GM21786 (cell line): ENCODE measurements around the gene ZNF860.
"Not testable (repeated sequence)": the region's sequence is repeated elsewhere in the genome, so short reads cannot be mapped to it uniquely, and the experiment has no call there.

ENCODE experiments used
- ATAC-seq: cut with Tn5 transposase; IDR thresholded peaks from one replicate; pipeline ENCODE4 v1.9.1; 2021; ENCODE audit not compliant: unreplicated experiment

Gene ZNF860

DNA sequence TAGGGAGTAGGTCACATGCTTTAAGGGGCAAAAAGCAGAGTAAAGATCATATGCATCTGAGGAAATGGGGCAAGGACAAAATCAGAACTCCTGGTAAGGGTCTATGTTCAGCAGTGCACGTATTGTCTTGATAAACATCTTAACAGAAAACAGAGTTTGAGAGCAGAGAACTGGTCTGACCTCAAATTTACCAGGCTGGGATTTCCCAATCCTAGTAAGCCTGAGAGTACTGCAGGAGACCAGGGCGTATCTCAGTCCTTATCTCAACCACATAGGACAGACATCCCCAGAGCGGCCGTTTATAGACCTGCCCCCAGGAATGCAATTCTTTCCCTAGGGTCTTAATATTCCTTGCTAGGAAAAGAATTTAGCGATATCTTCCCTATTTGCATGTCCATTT lies 13.5 kb downstream of the ZNF860 start:
- not testable (repeated sequence) for ATAC-seq

DNA sequence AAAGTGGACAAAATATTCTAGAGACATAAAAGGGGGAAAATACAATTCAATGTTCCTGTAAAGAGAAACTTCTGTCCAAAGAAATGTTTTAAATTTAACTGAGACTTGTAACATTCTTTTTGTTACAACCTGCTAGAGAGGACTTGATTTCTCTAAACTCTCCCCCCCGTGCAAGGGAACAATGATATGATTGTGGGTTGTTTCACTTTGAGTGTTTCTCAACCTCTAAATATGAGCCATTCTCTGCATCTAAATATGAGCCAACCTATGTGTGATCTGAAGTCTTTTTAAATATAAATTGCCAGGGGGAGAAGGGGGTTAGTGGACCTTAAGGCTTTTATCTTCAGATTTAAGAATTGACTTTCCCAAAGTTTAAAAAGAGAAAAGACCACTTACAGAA lies 14.6 kb downstream of the ZNF860 start:
- ATAC-seq = no peak

DNA sequence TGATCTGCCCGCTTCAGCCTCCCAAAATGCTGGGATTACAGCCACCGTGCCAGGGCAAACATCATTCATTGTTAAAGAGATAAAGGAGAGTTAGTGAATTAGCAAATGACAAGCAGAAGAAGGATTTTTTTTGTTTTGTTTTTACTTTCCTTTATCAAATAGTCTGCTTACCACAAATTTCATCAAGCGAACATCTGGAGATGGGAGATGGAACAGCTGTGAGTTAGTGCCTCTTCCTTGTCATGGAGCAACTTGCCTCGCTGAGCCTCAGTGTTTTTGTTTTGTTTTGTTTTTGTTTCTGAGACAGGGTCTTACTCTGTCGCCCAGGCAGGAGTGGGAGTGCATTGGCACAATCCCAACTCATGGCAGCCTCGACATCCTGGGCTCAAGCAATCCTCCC lies 15.9 kb downstream of the ZNF860 start:
- ATAC-seq = no peak

DNA sequence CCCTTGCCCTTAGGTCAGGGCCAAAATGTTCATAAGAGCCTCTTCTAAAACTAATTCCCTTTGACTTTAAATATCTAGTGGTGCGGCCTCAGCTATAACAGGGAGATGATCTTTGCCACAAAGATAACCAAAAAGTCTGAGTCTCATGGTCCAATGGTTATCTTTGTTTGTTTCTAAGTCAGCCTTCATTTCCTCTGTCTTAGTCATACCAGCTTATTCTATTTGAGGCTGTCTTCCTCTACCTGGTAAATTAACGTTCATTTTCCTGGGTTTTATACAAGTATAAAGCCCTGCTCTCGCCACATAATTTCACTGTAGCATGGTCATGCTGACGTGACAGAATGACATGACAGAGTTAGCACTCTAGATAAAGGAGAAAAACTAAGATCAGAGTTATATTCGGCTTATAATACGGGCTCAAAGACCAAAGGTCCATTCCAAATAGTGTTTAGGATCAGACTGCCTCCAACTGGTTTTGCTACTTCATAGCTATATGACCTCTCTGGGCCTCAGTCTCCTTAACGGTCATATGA lies 18.4 kb downstream of the ZNF860 start:
- no peak for ATAC-seq

DNA sequence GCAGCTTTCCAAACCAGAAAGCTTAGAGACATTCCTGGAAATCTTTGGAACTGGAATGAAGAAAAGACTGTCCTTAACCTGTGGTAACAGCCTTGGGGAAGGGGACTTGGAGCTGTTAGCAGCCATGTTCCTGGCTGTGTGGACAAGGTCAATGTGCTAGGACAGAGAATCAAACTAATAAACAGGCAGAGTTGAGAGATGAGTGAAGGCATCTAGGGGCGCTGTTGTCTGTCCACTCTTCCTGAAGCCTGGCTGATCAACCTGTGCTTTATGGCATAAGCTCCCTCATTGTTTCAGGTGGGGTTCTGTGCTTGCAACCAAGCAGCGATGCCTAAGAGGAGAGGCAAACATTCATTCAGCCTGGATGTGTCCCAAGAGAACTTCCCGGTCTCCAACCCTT lies 19.3 kb downstream of the ZNF860 start:
- no peak for ATAC-seq

DNA sequence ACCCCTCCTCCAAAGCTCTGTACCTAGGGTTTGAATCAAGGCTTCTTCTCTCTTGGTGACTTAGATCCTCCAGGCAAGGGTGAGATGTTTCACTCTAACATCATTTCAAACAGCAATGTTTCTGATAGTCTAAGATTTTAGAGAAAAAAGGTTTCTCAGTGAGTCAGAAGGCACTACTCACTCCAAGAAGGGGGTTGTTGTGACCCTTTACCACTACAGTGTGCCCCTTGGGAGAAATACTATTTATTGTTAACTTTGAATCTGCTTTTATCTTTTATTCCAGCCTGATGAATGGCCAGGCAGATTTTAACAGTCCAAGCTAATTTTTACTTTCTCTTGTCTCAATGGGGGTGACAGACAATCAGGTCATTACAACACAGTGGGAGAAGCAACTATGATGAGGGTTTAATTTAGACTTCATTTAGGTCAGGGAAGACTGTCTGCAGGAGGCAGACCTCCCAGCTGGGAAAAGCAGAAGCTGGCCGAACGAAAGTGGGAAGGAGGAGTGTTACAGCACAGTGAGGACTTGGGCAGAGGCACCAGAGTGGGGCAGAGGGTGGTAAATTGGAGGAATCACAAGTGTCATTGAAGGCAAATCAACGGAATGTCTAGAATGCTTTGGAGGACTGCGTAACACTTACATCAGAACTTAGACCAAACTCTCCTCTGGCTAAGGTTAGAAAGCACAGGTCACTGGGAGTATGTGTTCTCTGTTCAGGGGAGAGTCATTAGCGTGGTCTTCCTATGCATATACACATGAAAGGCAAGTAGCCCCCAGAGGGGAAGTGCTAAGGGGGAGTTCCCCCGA lies 21.2 kb downstream of the ZNF860 start:
- no peak for ATAC-seq

DNA sequence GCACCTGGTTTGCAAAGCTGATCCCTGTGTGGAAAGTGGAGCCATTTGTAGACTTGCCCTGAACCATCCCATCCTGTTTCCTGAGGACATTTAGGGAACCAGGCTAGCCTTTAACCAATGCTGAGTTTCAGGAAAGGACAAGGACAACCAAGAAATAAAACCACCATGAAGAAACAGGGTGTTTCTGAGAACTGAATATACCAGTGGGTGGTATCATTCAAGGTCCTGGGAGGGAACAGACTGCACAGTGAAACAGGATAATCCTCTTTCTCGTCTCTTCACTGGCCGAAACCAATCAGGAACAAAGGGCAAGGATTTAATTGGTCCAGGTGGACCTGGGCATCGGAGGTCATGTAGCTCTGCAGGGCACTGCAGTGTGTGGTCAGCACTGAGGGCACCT lies 21.8 kb downstream of the ZNF860 start:
- ATAC-seq = no peak

DNA sequence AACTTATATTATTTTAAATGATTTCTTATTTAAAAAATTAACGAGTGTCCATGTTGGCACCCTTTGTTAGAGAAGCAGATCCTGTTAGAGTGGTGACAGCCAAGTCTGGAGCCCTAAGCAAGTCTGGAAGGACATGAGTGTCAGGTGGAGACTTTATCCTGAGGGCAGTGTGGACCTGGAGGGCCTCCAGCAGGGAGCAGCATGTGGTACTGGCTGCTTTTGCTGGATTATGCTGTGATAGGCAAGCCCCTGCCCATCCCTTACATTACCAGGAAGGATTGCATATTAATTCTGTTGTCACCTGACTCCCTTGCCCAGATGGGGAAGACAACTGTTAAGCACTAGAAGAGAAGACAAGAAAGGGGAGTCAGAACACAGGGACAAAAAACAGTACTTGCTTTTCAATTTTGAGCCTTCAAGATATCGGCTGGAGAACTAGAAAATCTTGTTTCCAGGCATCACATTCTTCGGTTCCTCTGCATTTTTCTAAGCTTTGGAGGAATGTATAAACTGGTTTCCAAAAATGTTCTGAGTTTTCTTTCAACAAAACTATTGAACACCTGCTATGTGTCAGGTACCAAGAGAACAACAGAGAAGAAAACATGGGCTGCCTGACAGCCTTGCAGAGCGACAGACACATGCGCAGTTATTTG lies 22.7 kb downstream of the ZNF860 start:
- no peak for ATAC-seq

DNA sequence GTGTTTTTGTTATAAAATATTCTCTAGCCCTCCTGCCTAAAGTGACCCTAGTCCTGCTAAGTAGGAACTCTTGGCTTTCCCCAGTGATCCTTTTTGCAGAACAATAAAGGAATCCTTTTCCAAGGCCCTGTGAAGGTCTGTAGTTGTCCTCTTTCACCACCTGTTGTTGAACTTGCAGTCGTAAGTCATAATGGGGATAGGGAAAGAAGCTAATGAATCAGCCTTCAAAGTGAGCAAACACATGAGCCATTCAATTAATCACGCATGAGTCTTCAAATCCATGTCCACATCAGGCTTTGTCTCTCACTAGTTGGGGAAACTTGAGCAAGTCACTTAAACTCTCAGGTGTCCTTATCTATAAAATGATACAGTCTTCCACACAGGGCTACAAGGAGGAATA lies 27.6 kb downstream of the ZNF860 start:
- no peak for ATAC-seq

DNA sequence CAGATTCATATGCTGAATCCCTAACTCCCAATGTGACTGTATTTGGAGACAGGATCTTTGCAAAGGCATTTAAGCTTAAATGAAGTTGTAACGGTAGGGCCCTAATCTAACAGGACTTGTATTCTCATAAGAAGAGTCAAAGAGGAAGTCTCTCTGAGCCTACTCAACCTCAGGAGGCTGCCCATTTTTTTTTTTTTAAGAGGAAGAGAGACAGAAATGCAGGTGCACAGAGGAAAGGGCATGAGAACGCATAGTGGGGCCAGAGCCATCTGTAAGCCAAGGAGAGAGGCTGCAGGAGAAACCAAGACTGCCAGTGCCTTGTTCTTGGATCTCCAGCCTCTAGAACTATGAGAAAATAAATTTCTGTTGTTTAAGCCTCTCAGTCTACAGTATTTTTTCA lies 28.4 kb downstream of the ZNF860 start:
- no peak for ATAC-seq

DNA sequence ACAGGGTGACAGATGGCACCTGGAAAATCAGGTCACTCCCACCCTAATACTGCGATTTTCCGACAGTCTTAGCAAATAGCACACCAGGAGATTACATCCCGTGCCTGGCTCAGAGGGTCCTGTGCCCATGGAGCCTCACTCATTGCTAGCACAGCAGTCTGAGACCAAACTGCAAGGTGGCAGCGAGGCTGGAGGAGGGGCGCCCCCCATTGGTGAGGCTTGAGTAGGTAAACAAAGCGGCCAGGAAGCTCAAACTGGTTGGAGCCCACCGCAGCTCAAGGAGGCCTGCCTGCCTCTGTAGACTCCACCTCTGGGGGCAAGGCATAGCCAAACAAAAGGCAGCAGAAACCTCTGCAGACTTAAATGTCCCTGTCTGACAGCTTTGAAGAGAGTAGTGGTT lies 29.1 kb downstream of the ZNF860 start:
- not testable (repeated sequence) for ATAC-seq

DNA sequence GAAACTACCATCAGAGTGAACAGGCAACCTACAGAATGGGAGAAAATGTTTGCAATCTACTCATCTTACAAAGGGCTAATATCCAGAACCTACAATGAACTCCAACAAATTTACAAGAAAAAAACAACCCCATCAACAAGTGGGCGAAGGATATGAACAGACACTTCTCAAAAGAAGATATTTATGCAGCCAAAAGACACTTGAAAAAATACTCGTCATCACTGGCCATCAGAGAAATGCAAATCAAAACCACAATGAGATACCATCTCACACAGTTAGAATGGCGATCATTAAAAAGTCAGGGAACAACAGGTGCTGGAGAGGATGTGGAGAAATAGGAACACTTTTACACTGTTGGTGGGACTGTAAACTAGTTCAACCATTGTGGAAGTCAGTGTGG lies 34.1 kb downstream of the ZNF860 start:
- ATAC-seq = not testable (repeated sequence)

DNA sequence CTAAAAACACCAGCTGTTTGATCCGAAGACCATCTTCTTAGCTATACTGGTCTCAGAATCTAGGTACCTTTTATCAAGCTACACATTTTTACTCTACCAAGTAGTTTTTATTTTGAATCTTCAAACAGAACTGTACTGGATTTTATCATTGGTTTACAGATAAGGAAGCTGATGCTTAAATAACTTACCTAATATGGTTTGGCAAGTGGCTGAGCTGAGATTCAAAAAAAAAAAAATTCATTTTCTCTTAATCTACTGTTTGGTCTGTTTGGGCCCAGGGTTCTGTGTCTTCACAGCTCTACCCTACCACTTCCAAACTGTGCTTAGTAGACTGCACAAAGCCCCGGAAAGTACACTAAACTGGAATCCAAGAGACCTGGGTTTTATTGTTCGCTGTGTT lies 35.7 kb downstream of the ZNF860 start:
- ATAC-seq = no peak

DNA sequence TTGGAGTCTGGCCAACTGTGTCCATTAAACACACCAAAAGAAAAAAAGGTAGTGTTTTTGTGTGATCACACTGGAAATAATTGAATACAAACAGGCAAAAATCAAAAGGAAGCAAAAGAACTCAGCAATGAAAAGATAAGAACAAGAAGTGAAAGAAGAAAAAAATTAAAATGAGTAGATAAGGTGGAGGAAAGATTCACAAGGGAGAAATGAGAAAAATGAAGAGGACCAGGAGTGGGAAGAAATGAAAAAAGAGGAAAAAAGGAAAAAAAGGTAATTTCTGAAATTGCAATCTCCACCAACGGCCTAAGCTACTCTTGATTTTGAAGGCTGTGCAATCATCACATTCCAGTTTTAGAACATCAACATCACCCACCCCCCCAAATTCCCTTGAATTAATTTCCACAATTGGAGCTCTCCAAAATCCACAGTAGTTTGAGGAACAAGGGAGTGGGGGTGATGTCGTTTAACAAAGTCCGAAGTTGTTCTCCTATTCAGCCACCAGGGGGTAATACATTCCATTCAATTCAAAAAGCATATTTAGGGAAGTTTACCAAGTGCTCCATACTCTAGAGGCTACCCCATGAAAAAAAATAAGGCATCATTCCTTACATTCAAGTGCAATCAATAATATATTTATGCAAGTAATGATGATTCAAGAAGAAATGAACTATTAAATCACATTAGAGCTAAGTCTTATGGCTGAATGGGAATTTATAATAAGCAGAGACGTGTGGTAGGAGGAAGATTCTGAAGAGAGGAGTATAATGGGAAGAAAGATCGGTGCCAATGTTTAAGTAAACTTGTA lies 37.4 kb downstream of the ZNF860 start:
- ATAC-seq = no peak

DNA sequence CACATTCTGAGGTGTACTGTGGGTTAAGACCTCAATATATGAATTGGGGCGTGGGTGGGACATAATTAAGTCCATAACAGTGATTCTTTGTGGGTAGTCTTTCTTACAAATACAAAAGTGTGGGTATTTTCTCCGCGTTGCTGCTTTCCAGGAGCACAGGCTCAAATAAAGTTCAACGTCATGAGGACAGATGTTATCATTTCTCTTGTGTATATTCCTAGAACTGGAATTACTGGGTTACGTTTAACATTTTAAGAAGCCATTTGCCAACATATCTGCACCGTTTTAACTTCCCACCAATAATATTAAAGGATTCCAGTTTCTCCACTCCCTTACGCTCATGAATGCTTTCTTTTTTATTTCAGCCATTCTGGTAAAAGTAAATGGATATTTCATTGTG lies 39.6 kb downstream of the ZNF860 start:
- no peak for ATAC-seq

DNA sequence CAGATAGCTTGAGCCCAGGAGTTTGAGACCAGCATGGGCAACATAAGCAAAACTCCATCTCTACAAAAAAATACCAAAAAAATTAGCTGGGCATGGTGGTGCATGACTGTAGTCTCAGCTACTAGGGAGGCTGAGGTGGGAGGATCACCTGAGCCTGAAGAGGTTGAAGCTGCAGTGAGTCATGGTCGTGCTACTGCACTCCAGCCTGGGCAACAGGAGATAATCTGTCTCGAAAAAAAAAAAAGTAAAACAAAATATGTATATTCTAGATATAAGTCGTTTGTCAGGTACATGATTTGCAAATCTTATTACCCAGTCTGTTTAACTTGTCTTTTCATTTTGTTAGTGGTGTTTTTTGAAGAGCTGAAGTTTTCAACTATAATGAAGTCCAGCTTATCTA lies 40.2 kb downstream of the ZNF860 start:
- ATAC-seq = no peak

DNA sequence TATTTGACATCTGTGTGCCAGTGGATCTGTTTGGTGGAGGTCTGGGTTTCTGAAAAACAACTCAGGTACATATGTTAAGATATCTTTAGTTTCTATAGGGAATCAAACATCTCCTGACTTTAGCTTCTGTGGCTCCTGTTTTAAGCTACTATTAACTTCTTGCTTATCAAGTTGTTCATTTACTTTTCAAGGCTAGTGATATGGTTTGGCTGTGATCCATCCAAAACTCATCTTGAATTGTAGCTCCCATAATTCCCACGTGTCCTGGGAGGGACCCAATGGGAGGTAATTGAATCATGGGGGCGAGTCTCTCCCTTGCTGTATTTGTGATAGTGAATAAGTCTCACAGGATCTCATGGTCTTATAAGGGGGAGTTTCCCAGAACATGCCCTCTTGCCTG lies 41.4 kb downstream of the ZNF860 start:
- no peak for ATAC-seq

DNA sequence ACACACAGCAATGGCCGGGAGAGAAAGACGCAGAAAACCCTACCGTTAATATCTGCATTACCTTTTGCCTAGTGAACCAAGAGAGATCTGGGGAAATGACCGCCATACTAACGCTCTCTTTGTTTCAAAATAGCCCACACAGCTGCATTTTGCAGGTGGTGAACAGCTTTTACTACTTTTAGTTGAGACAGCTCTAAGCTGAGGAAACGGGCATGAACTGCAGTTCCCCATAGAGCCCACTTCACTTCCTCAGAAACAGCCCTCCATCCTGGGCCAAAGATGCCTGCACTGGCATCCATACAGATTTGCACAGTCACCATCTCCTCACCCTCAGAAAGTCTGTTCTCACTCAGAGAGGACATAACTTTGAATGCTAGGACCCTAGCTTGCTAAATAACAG lies 45.0 kb downstream of the ZNF860 start:
- no peak for ATAC-seq

DNA sequence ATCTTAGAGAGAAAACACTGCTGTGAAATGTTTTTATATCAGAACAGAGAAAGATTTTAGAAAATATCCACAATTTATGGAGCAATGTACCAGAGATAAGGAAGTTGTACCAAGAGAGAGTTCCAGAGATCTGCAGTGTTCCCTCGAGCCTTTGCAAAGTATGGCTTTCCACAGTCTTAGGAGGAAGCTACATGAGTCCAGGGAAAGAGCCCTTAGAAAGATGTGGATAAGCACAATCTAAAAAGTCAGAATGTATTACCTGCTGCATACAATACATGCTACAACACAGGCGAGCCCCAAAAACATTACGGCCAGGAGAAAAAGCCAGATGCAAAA lies 56.4 kb downstream of the ZNF860 start:
- no peak for ATAC-seq

DNA sequence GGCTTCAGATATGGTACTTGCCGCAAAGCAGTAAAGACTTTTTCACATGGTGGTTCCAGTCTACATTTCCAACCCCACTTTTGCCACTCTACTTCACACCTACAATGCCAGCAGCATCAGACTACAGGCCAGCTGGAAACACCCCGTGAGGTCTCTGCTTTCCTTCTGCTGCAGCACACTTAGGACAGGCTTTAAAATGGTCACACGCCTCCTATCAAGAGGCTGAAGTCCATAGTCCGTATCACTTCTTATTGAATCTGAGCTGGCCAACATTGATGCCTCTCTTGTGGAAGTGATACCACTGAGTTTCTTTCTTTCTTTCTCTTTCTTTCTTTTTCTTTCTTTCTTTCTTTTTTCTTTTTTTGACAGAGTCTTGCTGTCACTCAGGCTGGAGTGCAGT lies 59.8 kb downstream of the ZNF860 start:
- ATAC-seq = no peak
